Measurements from ENCODE around the gene ZFHX3. TPM values are rescaled to one million over a fixed set of nuclear protein-coding genes. Genes with fewer than 3 reads are reported as not detected.
"Not testable (repeated sequence)": the region's sequence is repeated elsewhere in the genome, so short reads cannot be mapped to it uniquely, and the experiment has no call there.

Gene ZFHX3
- total RNA-seq, 2 donors from 2014 or later, result 0.79 to 2.2 TPM

DNA sequence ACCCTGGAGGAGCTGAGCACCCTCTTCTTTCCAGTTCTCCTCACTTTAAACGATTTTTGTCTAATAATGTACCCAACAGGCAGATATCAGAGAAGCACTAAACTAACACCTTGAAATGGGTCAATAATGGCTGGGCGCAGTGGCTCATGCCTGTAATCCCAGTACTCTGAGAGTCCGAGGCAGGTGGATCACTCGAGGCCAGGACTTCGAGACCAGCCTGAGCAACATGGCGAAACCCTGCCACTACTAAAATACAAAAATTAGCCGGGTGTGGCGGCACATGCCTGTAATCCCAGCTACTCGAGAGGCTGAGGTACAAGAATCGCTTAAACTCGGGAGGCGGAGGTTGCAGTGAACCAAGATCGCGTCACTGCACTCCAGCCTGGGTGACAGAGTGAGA lies 57.4 kb downstream of the ZFHX3 start:
- no peak overlapping the region for H3K27ac ChIP-seq (ENCODE audit: low read depth, low read length)
- H3K27me3 Mint-ChIP-seq (ENCODE audit: insufficient read depth), result peaks cover 2% of the 10 kb centered on the region
- WGBS, 2 experiments (ENCODE audit: insufficient coverage in 1 of 2, insufficient read length in 1 of 2), result 91 to 93% methylated on average over 12 to 14 of the region's 14 CpGs

DNA sequence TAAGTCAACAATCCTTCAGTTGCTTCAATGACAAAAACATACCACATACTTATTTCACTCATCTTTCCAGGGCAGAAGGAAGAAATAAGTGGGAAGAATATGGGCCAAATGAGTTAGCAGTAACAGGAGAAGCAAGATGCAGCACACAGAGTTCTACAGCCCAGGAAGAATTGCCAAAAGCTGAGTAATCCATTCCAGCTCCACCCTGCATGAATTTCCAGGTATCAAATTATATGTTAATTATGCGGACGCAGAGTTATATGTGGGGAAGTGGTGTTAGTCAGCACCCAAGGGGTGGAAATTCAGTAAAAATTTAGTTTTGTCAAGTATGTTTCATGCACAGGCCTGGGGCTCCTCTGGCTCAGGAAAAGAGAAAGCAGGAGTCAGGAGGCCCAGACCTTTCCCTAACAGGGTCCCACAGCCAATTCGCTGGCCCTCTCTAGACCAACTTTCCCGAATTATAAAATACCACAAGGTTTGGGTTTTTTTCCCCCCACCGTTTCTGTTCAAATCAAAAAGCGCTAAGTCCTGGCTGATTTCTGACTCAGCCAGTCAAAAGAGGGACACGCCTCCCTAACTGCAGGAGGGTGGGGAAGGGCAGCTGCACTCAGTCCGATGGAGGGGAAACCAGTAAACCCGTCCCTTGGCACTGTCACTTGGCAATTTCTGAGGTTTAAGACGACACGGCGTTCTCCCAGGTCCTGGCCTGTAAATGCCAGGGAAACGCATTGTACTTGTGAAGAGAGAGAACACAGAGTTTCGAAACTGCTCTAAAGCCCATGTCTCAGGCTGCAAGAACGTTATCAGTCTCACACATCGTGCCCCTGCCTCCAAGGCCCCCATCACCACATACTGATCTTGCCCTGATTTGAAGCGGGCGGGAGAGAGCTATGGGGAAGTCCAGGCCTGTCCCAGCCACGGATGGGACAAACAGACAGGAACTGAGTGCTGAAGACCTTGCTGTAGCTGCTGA lies 58.1 kb downstream of the ZFHX3 start:
- Histone ChIP-seq H3K36me3 (ENCODE audit: control insufficient read depth, insufficient read depth, low read length) (no peaks in the 10 kb centered on the region), H3K9ac (ENCODE audit: extremely low read depth, low read length, poor library complexity, severe bottlenecking) (no peak overlapping the region), H3K4me1 (ENCODE audit: control insufficient read depth, insufficient read depth, low read length) (peaks cover 10% of the 10 kb centered on the region), H3K27ac (ENCODE audit: low read depth, low read length) (no peak overlapping the region), H3K9me3 (ENCODE audit: control insufficient read depth, low read length) (no peaks in the 10 kb centered on the region), H3K4me3 (ENCODE audit: low read length) (no peak overlapping the region), H3K27me3 (ENCODE audit: control insufficient read depth, insufficient read depth, low read length, poor library complexity, severe bottlenecking) (no peaks in the 10 kb centered on the region)
- Mint-ChIP-seq H3K4me3 (no peak overlapping the region), H3K9me3 (no peaks in the 10 kb centered on the region), H3K4me1 (peaks cover 39% of the 10 kb centered on the region), H3K27me3 (ENCODE audit: insufficient read depth) (peaks cover 2% of the 10 kb centered on the region), H3K27ac (no peak overlapping the region), H3K36me3 (ENCODE audit: low read depth) (no peaks in the 10 kb centered on the region)
- peak; percentile 68 for DNase-seq
- WGBS, 2 experiments (ENCODE audit: insufficient coverage in 1 of 2, insufficient read length in 1 of 2), result 39 to 54% methylated on average over 13 to 19 of the region's 19 CpGs
- TF ChIP-seq, protein P1, sequence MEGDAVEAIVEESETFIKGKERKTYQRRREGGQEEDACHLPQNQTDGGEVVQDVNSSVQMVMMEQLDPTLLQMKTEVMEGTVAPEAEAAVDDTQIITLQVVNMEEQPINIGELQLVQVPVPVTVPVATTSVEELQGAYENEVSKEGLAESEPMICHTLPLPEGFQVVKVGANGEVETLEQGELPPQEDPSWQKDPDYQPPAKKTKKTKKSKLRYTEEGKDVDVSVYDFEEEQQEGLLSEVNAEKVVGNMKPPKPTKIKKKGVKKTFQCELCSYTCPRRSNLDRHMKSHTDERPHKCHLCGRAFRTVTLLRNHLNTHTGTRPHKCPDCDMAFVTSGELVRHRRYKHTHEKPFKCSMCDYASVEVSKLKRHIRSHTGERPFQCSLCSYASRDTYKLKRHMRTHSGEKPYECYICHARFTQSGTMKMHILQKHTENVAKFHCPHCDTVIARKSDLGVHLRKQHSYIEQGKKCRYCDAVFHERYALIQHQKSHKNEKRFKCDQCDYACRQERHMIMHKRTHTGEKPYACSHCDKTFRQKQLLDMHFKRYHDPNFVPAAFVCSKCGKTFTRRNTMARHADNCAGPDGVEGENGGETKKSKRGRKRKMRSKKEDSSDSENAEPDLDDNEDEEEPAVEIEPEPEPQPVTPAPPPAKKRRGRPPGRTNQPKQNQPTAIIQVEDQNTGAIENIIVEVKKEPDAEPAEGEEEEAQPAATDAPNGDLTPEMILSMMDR (conservative IDR thresholded peaks at IDR 0.05), result no peak

More for the DNA sequence above, 57.4 kb downstream of the ZFHX3 start:
- H3K9me3 ChIP-seq (ENCODE audit: control insufficient read depth, low read length), result no peaks in the 10 kb centered on the region
- Mint-ChIP-seq H3K4me1 (peaks cover 39% of the 10 kb centered on the region), H3K4me3 (no peak overlapping the region), H3K36me3 (ENCODE audit: low read depth) (no peaks in the 10 kb centered on the region), H3K27ac (no peak overlapping the region), H3K9me3 (no peaks in the 10 kb centered on the region)
- no peaks in the 10 kb centered on the region for H3K36me3 ChIP-seq (ENCODE audit: control insufficient read depth, insufficient read depth, low read length)
- peaks cover 6% of the 10 kb centered on the region for H3K4me1 ChIP-seq (ENCODE audit: control insufficient read depth, insufficient read depth, low read length)
- H3K9ac ChIP-seq (ENCODE audit: extremely low read depth, low read length, poor library complexity, severe bottlenecking), result no peak overlapping the region
- H3K27me3 ChIP-seq (ENCODE audit: control insufficient read depth, insufficient read depth, low read length, poor library complexity, severe bottlenecking), result no peaks in the 10 kb centered on the region
- H3K4me3 ChIP-seq (ENCODE audit: low read length), result no peak overlapping the region
- no peak for DNase-seq
- TF ChIP-seq, protein P1 (conservative IDR thresholded peaks at IDR 0.05), result no peak

DNA sequence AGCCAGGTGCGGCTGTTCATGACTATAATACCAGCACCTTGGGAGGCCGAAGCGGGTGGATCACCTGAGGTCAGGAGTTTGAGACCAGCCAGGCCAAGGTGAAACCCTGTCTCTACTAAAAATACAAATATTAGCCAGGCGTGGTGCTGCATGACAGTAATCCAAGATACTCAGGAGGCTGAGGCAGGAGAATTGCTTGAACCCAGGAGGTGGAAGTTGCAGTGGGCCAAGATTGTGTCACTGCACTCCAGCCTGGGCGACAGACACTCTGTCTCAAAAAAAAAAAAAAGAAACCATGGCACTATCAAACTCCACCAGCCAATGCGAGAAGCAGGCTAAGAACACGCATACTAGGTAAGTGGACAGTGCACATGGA lies 58.7 kb downstream of the ZFHX3 start:
- H3K27ac ChIP-seq (ENCODE audit: low read depth, low read length); H3K9ac ChIP-seq (ENCODE audit: extremely low read depth, low read length, poor library complexity, severe bottlenecking); H3K27me3 Mint-ChIP-seq (ENCODE audit: insufficient read depth); H3K27me3 ChIP-seq (ENCODE audit: control insufficient read depth, insufficient read depth, low read length, poor library complexity, severe bottlenecking); H3K36me3 Mint-ChIP-seq (ENCODE audit: low read depth); H3K27ac Mint-ChIP-seq; H3K4me3 ChIP-seq (ENCODE audit: low read length); H3K36me3 ChIP-seq (ENCODE audit: control insufficient read depth, insufficient read depth, low read length); DNase-seq; H3K4me3 Mint-ChIP-seq; H3K4me1 ChIP-seq (ENCODE audit: control insufficient read depth, insufficient read depth, low read length); H3K9me3 ChIP-seq (ENCODE audit: control insufficient read depth, low read length); H3K9me3 Mint-ChIP-seq: not testable (repeated sequence)
- 95 to 96% methylated on average over 4 to 7 of the region's 7 CpGs for WGBS, 2 experiments (ENCODE audit: insufficient coverage in 1 of 2, insufficient read length in 1 of 2)
- H3K4me1 Mint-ChIP-seq, result peaks cover 33% of the 10 kb centered on the region
